ENCODE results near the gene KDM5A.

DNA sequence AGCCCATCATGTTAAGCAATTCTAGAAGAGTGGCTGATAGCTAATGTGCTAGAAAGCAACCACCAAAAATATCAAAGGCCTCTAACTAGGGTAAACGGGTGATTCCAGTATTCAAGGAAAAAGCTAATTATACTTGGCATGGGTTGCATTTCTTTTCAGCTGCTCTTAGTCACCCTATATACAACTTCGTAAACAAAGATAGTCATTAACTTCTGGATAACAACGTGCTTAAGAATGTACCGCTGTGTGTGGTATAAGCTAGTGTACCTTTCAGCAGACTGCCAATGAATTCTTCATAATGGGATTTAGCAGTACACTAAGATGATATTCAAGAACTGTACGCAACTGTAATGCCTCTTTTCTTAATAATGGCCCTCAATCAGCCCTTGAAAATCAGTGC, 84.3 kb downstream of the KDM5A start:
- no peak for TF ChIP-seq CTCF (conservative IDR thresholded peaks at IDR 0.05 in 1 of 2, IDR thresholded peaks at IDR 0.05 in 1 of 2; ENCODE audit: low read depth in 1 of 2, low read length in 2 of 2)
- no peak for TF ChIP-seq EZH2 (IDR thresholded peaks at IDR 0.05; ENCODE audit: low read length, missing control alignments)

Measured in fibroblast of lung (primary cell).